A549 (cell line): ENCODE results near the gene CARMIL3. TPM values are rescaled to one million over a fixed set of nuclear protein-coding genes. Genes with fewer than 3 reads are reported as not detected.

ENCODE experiments used
- ATAC-seq, 2 experiments: fragments of 200-7000 bp in 1 of 2; fragments of >200 bp in 1 of 2; cut with Nextera tagmentation in 1 of 2; cut with Tn5 transposase in 1 of 2; 3 replicates each; pipeline versions ENCODE4 v1.8.0 to v1.9.1; 2018 to 2020; ENCODE audit warnings: mild to moderate bottlenecking in 1 of 2, moderate library complexity in 1 of 2
- CTCF ChIA-PET: fragments of 300-600 bp; sonication (Branson Sonifier 250); formaldehyde crosslinking; extraction: SDS; loops from one replicate; lab custom pipeline; 2021; ENCODE audit warnings: antibody characterized with exemption, inconsistent platforms; lab: Yijun Ruan, JAX
- POLR2A ChIA-PET: fragments of 350-600 bp; formaldehyde crosslinking; extraction: SDS; loops from one replicate; lab custom pipeline; 2021; ENCODE audit warnings: antibody characterized with exemption, inconsistent platforms; lab: Yijun Ruan, JAX
- DNase-seq, 2 experiments: peaks; one replicate each; pipeline versions ENCODE4 v3.0.0 to v3.0.0-alpha.2; 2011 to 2016; ENCODE audit warnings: low read depth in 1 of 2, low spot score in 1 of 2
- FAIRE-seq: peaks from 2 replicates; lab custom pipeline; 2011; peaks lifted over from hg19 to GRCh38; lab: Jason Lieb, UNC
- H3K27ac ChIP-seq, 2 experiments: fragments of >200 bp; sonication (Bioruptor Twin); formaldehyde crosslinking; 3 replicates each; pipeline ENCODE4 v1.5.1; 2016 to 2017
- H3K4me1 ChIP-seq: fragments of >200 bp; sonication (Bioruptor Twin); formaldehyde crosslinking; 3 replicates; pipeline ENCODE4 v1.6.1; 2016
- H3K4me2 ChIP-seq: fragments of >200 bp; sonication (Bioruptor Twin); formaldehyde crosslinking; 3 replicates; pipeline ENCODE4 v1.6.1; 2016
- H3K4me3 ChIP-seq: fragments of >200 bp; sonication (Bioruptor Twin); formaldehyde crosslinking; 3 replicates; pipeline ENCODE4 v1.5.1; 2016
- H3K9me3 ChIP-seq: fragments of >200 bp; sonication (Bioruptor Twin); formaldehyde crosslinking; 3 replicates; pipeline ENCODE4 v1.6.1; 2016
- CBX2 ChIP-seq: fragments of 200-600 bp; sonication (generic); IDR thresholded peaks from 2 replicates; pipeline ENCODE4 v1.6.1; 2016; ENCODE audit warnings: low read depth, mild to moderate bottlenecking, borderline replicate concordance
- CBX8 ChIP-seq: fragments of 200-600 bp; sonication (generic); IDR thresholded peaks from 2 replicates; pipeline ENCODE4 v1.6.1; 2016
- EHF ChIP-seq: fragments of 250-450 bp; sonication (Bioruptor Pico); IDR thresholded peaks from 2 replicates; pipeline ENCODE4 v1.5.0; 2020; ENCODE audit warnings: mild to moderate bottlenecking
- FOSB ChIP-seq: fragments of 250-450 bp; sonication (Bioruptor Pico); IDR thresholded peaks from 2 replicates; pipeline ENCODE4 v1.5.0; 2020; ENCODE audit warnings: mild to moderate bottlenecking, moderate library complexity
- HMGXB4 ChIP-seq: fragments of 250-450 bp; sonication (Bioruptor Pico); IDR thresholded peaks from 2 replicates; pipeline ENCODE4 v1.5.0; 2021; ENCODE audit warnings: mild to moderate bottlenecking, moderate library complexity, borderline replicate concordance
- JUNB ChIP-seq: fragments of >200 bp; sonication (Bioruptor Twin); formaldehyde crosslinking; IDR thresholded peaks from 2 replicates; pipeline ENCODE4 v1.6.1; 2016
- KDM1A ChIP-seq: fragments of 200-600 bp; sonication (generic); IDR thresholded peaks from 2 replicates; pipeline ENCODE4 v1.6.1; 2016; ENCODE audit warnings: low read depth, mild to moderate bottlenecking
- MAFK ChIP-seq: fragments of 450-650 bp; IDR thresholded peaks from 2 replicates; pipeline ENCODE4 v1.6.1; 2014; ENCODE audit not compliant: partially characterized antibody
- MAX ChIP-seq: IDR thresholded peaks from 2 replicates; pipeline ENCODE4 v1.6.1; 2012
- MAZ ChIP-seq: fragments of 150-350 bp; IDR thresholded peaks from 2 replicates; pipeline ENCODE4 v1.6.1; 2014; ENCODE audit warnings: antibody characterized with exemption, low read depth, low read length, borderline replicate concordance
- NFE2L2 ChIP-seq: fragments of 150-350 bp; conservative IDR thresholded peaks from 2 replicates; pipeline ENCODE4 v1.6.1; 2014; ENCODE audit warnings: low read length
- NPAS2 ChIP-seq: fragments of 250-450 bp; sonication (Bioruptor Pico); IDR thresholded peaks from 2 replicates; pipeline ENCODE4 v1.8.0; 2022; ENCODE audit warnings: mild to moderate bottlenecking, moderate library complexity, borderline replicate concordance
- NR3C1 ChIP-seq: fragments of >200 bp; sonication (Bioruptor Twin); formaldehyde crosslinking; IDR thresholded peaks from 3 replicates; pipeline ENCODE4 v1.6.1; 2017
- PBX3 ChIP-seq: IDR thresholded peaks from 2 replicates; pipeline ENCODE4 v1.6.1; 2012
- SREBF2 ChIP-seq: fragments of 450-650 bp; IDR thresholded peaks from 2 replicates; pipeline ENCODE4 v1.6.1; 2014; ENCODE audit warnings: mild to moderate bottlenecking, moderate library complexity
- USF2 ChIP-seq: fragments of 450-650 bp; IDR thresholded peaks from 2 replicates; pipeline ENCODE4 v1.6.1; 2014; ENCODE audit warnings: antibody characterized with exemption
- ZFP36 ChIP-seq: fragments of 450-650 bp; IDR thresholded peaks from 2 replicates; pipeline ENCODE4 v1.6.1; 2014; ENCODE audit warnings: borderline replicate concordance; ENCODE audit not compliant: partially characterized antibody
- ZNF302 ChIP-seq: fragments of 250-450 bp; sonication (Bioruptor Pico); IDR thresholded peaks from 2 replicates; pipeline ENCODE4 v1.9.0; 2021; ENCODE audit warnings: inconsistent platforms, mild to moderate bottlenecking, moderate library complexity
- WGBS: methylation state at CpG from one replicate; pipeline ENCODE4 v1.1.6; 2017; ENCODE audit errors: missing lambda C conversion rate; 5-methylcytosine and 5-hydroxymethylcytosine counted together
- polyA plus RNA-seq, 4 experiments: library from polyadenylated mRNA; depleted of rRNA in 3 of 4; stranded (reverse); fragments of >200 nt; fragmentation: RNase III in 1 of 4; extraction: RNeasy Plus Mini Kit Qiagen cat#74134 plus additional on column Dnase treatment in 1 of 4; gene quantifications; 2 replicates in 3 of 4; 3 replicates in 1 of 4; pipeline ENCODE4 v1.2.3, GENCODE V29; 2011 to 2017

The CARMIL3 gene
- polyA plus RNA-seq, 2 of the 4 experiments (the other 2 are of a cell fraction): 0.45 to 0.98 TPM

GRCh38 chr14:24098229-24098926, 46.6 kb downstream of the CARMIL3 start:
- H3K4me3 ChIP-seq: no peak overlapping the region
- CTCF ChIA-PET: interaction anchor here (0.8 to 13.3 kb wide), 5 partner anchors 3 to 89 kb away, joined by 3 to 405 read pairs (median 225); partner anchors contain the start of gene PCK2
- H3K4me1 ChIP-seq: peaks cover 12% of the 10 kb centered on the region
- POLR2A ChIA-PET: no interaction called here
- FAIRE-seq (no peak), DNase-seq (no peak), ATAC-seq (no peak)
- no peak overlapping the region for H3K27ac ChIP-seq
- TF ChIP-seq MAZ (no peak), MAFK (no peak), NR3C1 (no peak)
- no peaks in the 10 kb centered on the region for H3K9me3 ChIP-seq
- 91% methylated on average over 16 of the region's 16 CpGs for WGBS
- H3K4me2 ChIP-seq: no peak overlapping the region

DNA sequence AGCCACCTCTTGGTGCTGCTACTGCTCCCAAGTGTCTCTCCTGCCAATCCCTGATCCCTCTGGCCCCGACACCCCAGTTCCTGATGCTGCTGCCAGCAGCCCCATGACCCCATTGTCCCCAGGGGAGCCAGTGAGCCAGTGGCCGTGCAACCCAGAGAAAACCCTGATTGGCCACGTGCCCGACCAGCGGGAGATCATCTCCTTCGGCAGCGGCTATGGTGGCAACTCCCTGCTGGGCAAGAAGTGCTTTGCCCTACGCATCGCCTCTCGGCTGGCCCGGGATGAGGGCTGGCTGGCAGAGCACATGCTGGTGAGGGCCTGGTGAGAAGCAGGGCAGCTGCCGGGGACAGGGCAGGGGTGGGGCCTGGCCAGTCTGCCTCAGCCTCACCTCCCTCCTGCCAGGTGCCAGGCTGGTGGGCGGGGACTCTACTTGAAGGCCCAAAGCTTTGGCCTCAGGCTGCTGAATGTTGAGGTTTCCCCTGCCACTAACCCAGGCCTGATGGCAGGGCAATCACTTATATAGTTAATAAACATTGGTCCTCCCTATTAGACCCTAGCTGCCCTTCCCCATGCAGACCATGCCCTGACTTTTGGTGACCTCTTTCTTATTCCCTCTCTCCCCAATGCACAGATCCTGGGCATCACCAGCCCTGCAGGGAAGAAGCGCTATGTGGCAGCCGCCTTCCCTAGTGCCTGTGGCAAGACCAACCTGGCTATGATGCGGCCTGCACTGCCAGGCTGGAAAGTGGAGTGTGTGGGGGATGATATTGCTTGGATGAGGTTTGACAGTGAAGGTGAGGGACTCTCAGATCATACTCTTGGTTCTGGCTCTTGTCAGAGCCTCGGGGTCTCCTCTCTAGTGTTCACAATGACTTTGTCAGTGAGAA, 47.4 kb downstream of the CARMIL3 start:
- Histone ChIP-seq H3K9me3 (no peaks in the 10 kb centered on the region), H3K27ac (no peak overlapping the region), H3K4me1 (peaks cover 8% of the 10 kb centered on the region), H3K4me3 (no peak overlapping the region), H3K4me2 (no peak overlapping the region)
- FAIRE-seq (no peak), DNase-seq (no peak), ATAC-seq (no peak)
- POLR2A ChIA-PET: no interaction called here
- CTCF ChIA-PET: interaction anchor here (0.8 to 13.3 kb wide), 4 partner anchors 4 to 90 kb away, joined by 3 to 405 read pairs (median 225); partner anchors contain the start of gene PCK2
- no peak for TF ChIP-seq NPAS2 (CRISPR knock-in tag)
- TF ChIP-seq CBX8: no peak
- TF ChIP-seq USF2: no peak
- TF ChIP-seq JUNB: no peak
- TF ChIP-seq MAX: no peak
- TF ChIP-seq ZNF302 (CRISPR knock-in tag): no peak
- no peak for TF ChIP-seq KDM1A
- no peak for TF ChIP-seq EHF (CRISPR knock-in tag)
- TF ChIP-seq ZFP36: no peak
- no peak for TF ChIP-seq FOSB (CRISPR knock-in tag)
- no peak for TF ChIP-seq NFE2L2
- TF ChIP-seq PBX3: no peak
- no peak for TF ChIP-seq CBX2
- TF ChIP-seq SREBF2: no peak
- TF ChIP-seq HMGXB4 (CRISPR knock-in tag): no peak
- 84% methylated on average over 12 of the region's 17 CpGs for WGBS
